CD8-positive, alpha-beta memory T cell (primary cell): ENCODE results near the gene PCDH12. TPM values are rescaled to one million over a fixed set of nuclear protein-coding genes. Genes with fewer than 3 reads are reported as not detected.

Experiments used
- CTCF ChIA-PET: fragments of 350-600 bp; sonication (Branson Sonifier 250); formaldehyde crosslinking; loops from one replicate; lab custom pipeline; 2021; ENCODE audit warnings: antibody characterized with exemption; lab: Charles Lee
- POLR2A ChIA-PET: fragments of 350-600 bp; sonication (Branson Sonifier 250); formaldehyde crosslinking; loops from one replicate; lab custom pipeline; 2021; ENCODE audit warnings: antibody characterized with exemption; lab: Charles Lee
- DNase-seq, 5 donors: peaks; one replicate each; pipeline versions ENCODE4 v3.0.0 to v3.0.0-alpha.2; 2020 to 2022; ENCODE audit warnings: mixed read lengths in 1 of 5
- H3K27ac ChIP-seq: one replicate; pipeline ENCODE4 v1.7.0; 2013; ENCODE audit warnings: low read depth, mild to moderate bottlenecking, low read length, moderate library complexity
- H3K27me3 ChIP-seq: 2 replicates; pipeline ENCODE4 v1.7.0; 2013; ENCODE audit warnings: low read length, mild to moderate bottlenecking; ENCODE audit not compliant: insufficient read depth, poor library complexity, severe bottlenecking
- H3K36me3 ChIP-seq: 2 replicates; pipeline ENCODE4 v1.7.0; 2013; ENCODE audit warnings: mild to moderate bottlenecking, low read length, moderate library complexity; ENCODE audit not compliant: insufficient read depth
- H3K4me1 ChIP-seq: 2 replicates; pipeline ENCODE4 v1.7.0; 2013; ENCODE audit warnings: mild to moderate bottlenecking, low read length, moderate library complexity; ENCODE audit not compliant: insufficient read depth
- H3K4me3 ChIP-seq: 2 replicates; pipeline ENCODE4 v1.7.0; 2013; ENCODE audit warnings: mild to moderate bottlenecking, low read length
- H3K9me3 ChIP-seq: 2 replicates; pipeline ENCODE4 v1.7.0; 2013; ENCODE audit warnings: mild to moderate bottlenecking, low read length
- H3K27ac Mint-ChIP-seq, 8 donors: one replicate each; pipeline ENCODE4 v1.8.0; 2020 to 2021; ENCODE audit warnings: mixed read lengths in 8 of 8, mild to moderate bottlenecking in 6 of 8, inconsistent platforms in 3 of 8, moderate library complexity in 3 of 8
- H3K27me3 Mint-ChIP-seq, 2 donors: one replicate each; pipeline ENCODE4 v1.8.0; 2020 to 2021; ENCODE audit warnings: mixed read lengths in 2 of 2, mild to moderate bottlenecking in 1 of 2, moderate library complexity in 1 of 2
- H3K36me3 Mint-ChIP-seq, 3 donors: one replicate each; pipeline ENCODE4 v1.8.0; 2020 to 2021; ENCODE audit warnings: mixed read lengths in 3 of 3, inconsistent platforms in 1 of 3, mild to moderate bottlenecking in 1 of 3
- H3K4me1 Mint-ChIP-seq, 3 donors: one replicate each; pipeline ENCODE4 v1.8.0; 2020 to 2021; ENCODE audit warnings: mixed read lengths in 3 of 3, inconsistent platforms in 1 of 3, mild to moderate bottlenecking in 1 of 3
- H3K4me3 Mint-ChIP-seq, 7 donors: one replicate each; pipeline ENCODE4 v1.8.0; 2020 to 2021; ENCODE audit warnings: mixed read lengths in 7 of 7, mild to moderate bottlenecking in 6 of 7, moderate library complexity in 4 of 7, inconsistent platforms in 2 of 7
- H3K9me3 Mint-ChIP-seq, 5 donors: one replicate each; pipeline ENCODE4 v1.8.0; 2020 to 2022; ENCODE audit warnings: mixed read lengths in 5 of 5, mild to moderate bottlenecking in 3 of 5, moderate library complexity in 2 of 5, inconsistent platforms in 1 of 5
- polyA plus RNA-seq: library from polyadenylated mRNA; unstranded; fragments of 300-500 nt; fragmentation: Illumina TruSeq; gene quantifications from one replicate; pipeline ENCODE4 v1.2.3, GENCODE V29; 2021
- total RNA-seq, 2 experiments: library from RNA; stranded (reverse); gene quantifications; one replicate each; pipeline ENCODE4 v1.2.3, GENCODE V29; 2021

The PCDH12 gene
- total and polyA plus RNA-seq, 3 experiments from 2014 or later = 0.07 to 0.88 (median 0.33) TPM

GRCh38 chr5:141978389-141978788 lies 20.4 kb upstream of the PCDH12 start:
- Mint-ChIP-seq H3K27ac (peak overlapping the region in 1 of 8 donors; percentile 28), H3K4me3 (no peak overlapping the region), H3K4me1 (peaks cover 13 to 31% (median 27%) of the 10 kb centered on the region in 3 donors), H3K9me3 (no peaks in the 10 kb centered on the region), H3K27me3 (no peaks in the 10 kb centered on the region), H3K36me3 (peaks cover 11 to 81% (median 34%) of the 10 kb centered on the region in 3 donors)
- no peak overlapping the region for H3K27ac ChIP-seq
- no peaks in the 10 kb centered on the region for H3K27me3 ChIP-seq
- H3K4me1 ChIP-seq = peaks cover 8% of the 10 kb centered on the region
- H3K36me3 ChIP-seq = peaks cover 35% of the 10 kb centered on the region
- no peaks in the 10 kb centered on the region for H3K9me3 ChIP-seq
- no peak overlapping the region for H3K4me3 ChIP-seq
- DNase-seq = no peak
- ChIA-PET POLR2A (interaction anchor here (0.7 to 1.7 kb wide), 2 partner anchors 10 to 97 kb away, joined by 3 to 4 read pairs; partner anchors contain the start of gene RNF14), CTCF (interaction anchor here (1.0 to 4.0 kb wide), 5 partner anchors 10 to 287 kb away, joined by 3 to 22 read pairs (median 6); partner anchors contain the start of gene RNF14)

- Histone ChIP-seq H3K4me3 (no peak overlapping the region), H3K27ac (no peak overlapping the region), H3K36me3 (peaks cover 35% of the 10 kb centered on the region), H3K9me3 (no peaks in the 10 kb centered on the region), H3K4me1 (peaks cover 8% of the 10 kb centered on the region), H3K27me3 (no peaks in the 10 kb centered on the region)
- Mint-ChIP-seq H3K36me3 (peaks cover 11 to 68% (median 27%) of the 10 kb centered on the region in 3 donors), H3K27me3 (no peaks in the 10 kb centered on the region), H3K4me3 (no peak overlapping the region), H3K4me1 (peaks cover 13 to 40% (median 29%) of the 10 kb centered on the region in 3 donors), H3K27ac (peak overlapping the region in 1 of 8 donors; percentile 61), H3K9me3 (no peaks in the 10 kb centered on the region)
- no peak for DNase-seq
- ChIA-PET CTCF (interaction anchor here (0.6 to 4.0 kb wide), 7 partner anchors 8 to 284 kb away, joined by 3 to 22 read pairs (median 5); partner anchors contain the start of gene RNF14), POLR2A (interaction anchor here (0.5 to 1.5 kb wide), 3 partner anchors 14 to 79 kb away, joined by 3 to 9 read pairs (median 5); no protein-coding TSS in a partner anchor)
Observed at GRCh38 chr5:141976176-141976575, 18.2 kb upstream of the PCDH12 start.

GRCh38 chr5:141973871-141974595 lies 16.0 kb upstream of the PCDH12 start:
- H3K4me1 Mint-ChIP-seq = peaks cover 28 to 59% (median 46%) of the 10 kb centered on the region in 3 donors
- CTCF ChIA-PET = no interaction called here
- peaks cover 22% of the 10 kb centered on the region for H3K4me1 ChIP-seq
- peak overlapping the region in 2 of 8 donors; percentile 13 to 58 for H3K27ac Mint-ChIP-seq
- H3K27me3 ChIP-seq = no peaks in the 10 kb centered on the region
- H3K4me3 ChIP-seq = no peak overlapping the region
- H3K27ac ChIP-seq = no peak overlapping the region
- no peak for DNase-seq
- H3K27me3 Mint-ChIP-seq = no peaks in the 10 kb centered on the region
- H3K9me3 ChIP-seq = no peaks in the 10 kb centered on the region
- H3K4me3 Mint-ChIP-seq = no peak overlapping the region
- H3K36me3 Mint-ChIP-seq = peaks cover 5 to 60% (median 16%) of the 10 kb centered on the region in 3 donors
- POLR2A ChIA-PET = no interaction called here
- peaks cover 23% of the 10 kb centered on the region for H3K36me3 ChIP-seq
- H3K9me3 Mint-ChIP-seq = no peaks in the 10 kb centered on the region

- H3K9me3 ChIP-seq = no peaks in the 10 kb centered on the region
- H3K4me1 ChIP-seq = peaks cover 22% of the 10 kb centered on the region
- no peaks in the 10 kb centered on the region for H3K9me3 Mint-ChIP-seq
- CTCF ChIA-PET = interaction anchor here (0.8 to 6.2 kb wide), 37 partner anchors 8 to 743 kb away, joined by 3 to 76 read pairs (median 4); partner anchors contain the start of genes DIAPH1, GNPDA1 and PCDH12
- H3K4me1 Mint-ChIP-seq = peaks cover 29 to 54% (median 51%) of the 10 kb centered on the region in 3 donors
- peak overlapping the region; percentile 87 to 97 (median 95) for H3K4me3 Mint-ChIP-seq
- H3K27me3 Mint-ChIP-seq = no peaks in the 10 kb centered on the region
- peak overlapping the region; percentile 74 for H3K27ac ChIP-seq
- peaks cover 0 to 33% (median 7%) of the 10 kb centered on the region in 3 donors for H3K36me3 Mint-ChIP-seq
- H3K27me3 ChIP-seq = no peaks in the 10 kb centered on the region
- H3K4me3 ChIP-seq = peak overlapping the region; percentile 69
- H3K27ac Mint-ChIP-seq = peak overlapping the region; percentile 96 to 99 (median 98)
- H3K36me3 ChIP-seq = peaks cover 11% of the 10 kb centered on the region
- POLR2A ChIA-PET = interaction anchor here (0.5 to 2.0 kb wide), 15 partner anchors 10 to 1008 kb away, joined by 3 to 27 read pairs (median 4); partner anchors contain the start of genes DELE1, FCHSD1, GNPDA1 and NDFIP1
- no peak for DNase-seq
Observed at GRCh38 chr5:141969783-141970771, 12.1 kb upstream of the PCDH12 start.

GRCh38 chr5:141968914-141969608 lies 11.1 kb upstream of the PCDH12 start, which contains the start of gene RNF14:
RNF14 (plus strand) TSS chr5:141969105; CDS start chr5:141973589, 4,484 bp downstream.
- Mint-ChIP-seq H3K4me1 (peaks cover 24 to 44% (median 40%) of the 10 kb centered on the region in 3 donors), H3K9me3 (no peaks in the 10 kb centered on the region), H3K27me3 (no peaks in the 10 kb centered on the region), H3K4me3 (peak within 1 kb of the TSS; percentile 87 to 97 (median 95)), H3K27ac (peak within 1 kb of the TSS; percentile 96 to 99 (median 98)), H3K36me3 (peaks cover 0 to 23% (median 5%) of the 10 kb centered on the region in 3 donors)
- Histone ChIP-seq H3K4me1 (peaks cover 17% of the 10 kb centered on the region), H3K9me3 (no peaks in the 10 kb centered on the region), H3K27me3 (no peaks in the 10 kb centered on the region), H3K27ac (peak within 1 kb of the TSS; percentile 74), H3K36me3 (peaks cover 4% of the 10 kb centered on the region), H3K4me3 (peak within 1 kb of the TSS; percentile 69)
- ChIA-PET CTCF (interaction anchor here (0.7 to 6.2 kb wide), 53 partner anchors 9 to 744 kb away, joined by 3 to 76 read pairs (median 4); partner anchors contain the start of genes DELE1, DIAPH1, GNPDA1 and PCDH12), POLR2A (interaction anchor here (0.7 to 2.0 kb wide), 21 partner anchors 9 to 1465 kb away, joined by 3 to 27 read pairs (median 4); partner anchors contain the start of genes DELE1, FCHSD1, GNPDA1 and NDFIP1)
- peak; percentile 91 to 96 (median 94) for DNase-seq

- Histone ChIP-seq H3K27me3 (no peaks in the 10 kb centered on the region), H3K4me1 (peaks cover 16% of the 10 kb centered on the region), H3K36me3 (no peaks in the 10 kb centered on the region), H3K4me3 (no peak overlapping the region), H3K27ac (no peak overlapping the region), H3K9me3 (no peaks in the 10 kb centered on the region)
- Mint-ChIP-seq H3K4me3 (peak overlapping the region in 1 of 7 donors; percentile 80), H3K4me1 (peaks cover 25 to 38% (median 38%) of the 10 kb centered on the region in 3 donors), H3K9me3 (no peaks in the 10 kb centered on the region), H3K36me3 (peaks cover 0 to 11% (median 0%) of the 10 kb centered on the region in 3 donors), H3K27me3 (no peaks in the 10 kb centered on the region), H3K27ac (peak overlapping the region in 1 of 8 donors; percentile 24)
- ChIA-PET POLR2A (no interaction called here), CTCF (interaction anchor here (3.1 to 3.8 kb wide), 3 partner anchors 11 to 265 kb away, joined by 17 to 30 read pairs (median 17); no protein-coding TSS in a partner anchor)
- DNase-seq = no peak
Observed at GRCh38 chr5:141966963-141967333, 8.9 kb upstream of the PCDH12 start.
